Heart right ventricle (tissue), 16 donors: ENCODE data around the gene KIAA0753. TPM values are rescaled to one million over a fixed set of nuclear protein-coding genes. Genes with fewer than 3 reads are reported as not detected.

ENCODE experiments used
- ATAC-seq, 8 donors: fragments of 200-7000 bp; cut with Tn5 transposase; one replicate each; pipeline ENCODE4 v1.9.1; 2020; ENCODE audit warnings: mild to moderate bottlenecking in 8 of 8, moderate library complexity in 8 of 8, moderate number of reproducible peaks in 1 of 8
- DNase-seq, 2 donors: peaks; one replicate each; pipeline ENCODE4 v3.0.0-alpha.2; 2020
- H3K27ac ChIP-seq, 10 donors: fragments of 200-600 bp; sonication (generic) in 2 of 10; one replicate each; pipeline versions ENCODE4 v1.5.0 to v1.8.0; 2020 to 2022; ENCODE audit warnings: mild to moderate bottlenecking in 3 of 10
- H3K27me3 ChIP-seq, 7 donors: fragments of 200-600 bp; one replicate each; pipeline ENCODE4 v1.8.0; 2021 to 2022; ENCODE audit warnings: mild to moderate bottlenecking in 2 of 7
- H3K36me3 ChIP-seq, 9 donors: fragments of 200-600 bp; sonication (generic) in 1 of 9; one replicate each; pipeline versions ENCODE4 v1.5.0 to v1.8.0; 2020 to 2022; ENCODE audit warnings: mild to moderate bottlenecking in 2 of 9
- H3K4me1 ChIP-seq, 9 donors: fragments of 200-600 bp; sonication (generic) in 1 of 9; one replicate each; pipeline versions ENCODE4 v1.5.0 to v1.8.0; 2020 to 2022; ENCODE audit warnings: mild to moderate bottlenecking in 4 of 9
- H3K4me3 ChIP-seq, 10 donors: fragments of 200-600 bp; sonication (generic) in 2 of 10; one replicate each; pipeline versions ENCODE4 v1.5.0 to v1.8.0; 2020 to 2022; ENCODE audit warnings: mild to moderate bottlenecking in 7 of 10, moderate library complexity in 2 of 10
- H3K9me3 ChIP-seq, 11 donors: fragments of 200-600 bp in 10 of 11; sonication (generic) in 2 of 11; one replicate each; pipeline versions ENCODE4 v1.5.0 to v1.8.0; 2013 to 2022; ENCODE audit warnings: mild to moderate bottlenecking in 2 of 11, control low read depth in 1 of 11, moderate library complexity in 1 of 11
- CTCF ChIP-seq, 9 donors: fragments of 200-600 bp; sonication (generic) in 2 of 9; IDR thresholded peaks; one replicate each; pipeline versions ENCODE4 v1.5.0 to v1.8.0; 2021 to 2022; ENCODE audit warnings: antibody characterized with exemption in 9 of 9, mild to moderate bottlenecking in 5 of 9, moderate library complexity in 1 of 9
- WGBS, 2 donors: extraction: QIAGEN DNeasy Blood & Tissue Kit; methylation state at CpG; one replicate each; pipeline ENCODE4 v1.1.7; 2013; ENCODE audit warnings: inconsistent platforms in 1 of 2; 5-methylcytosine and 5-hydroxymethylcytosine counted together
- intact Hi-C, 10 donors: fragments of 100-400 bp; cut with DNase I; formaldehyde crosslinking; loops; one replicate each; pipeline versions ENCODE4 v1.11.1 to v1.14.2; 2022
- polyA plus RNA-seq, 2 donors: library from polyadenylated mRNA; stranded (reverse); fragments of 200-250 nt; gene quantifications; one replicate each; pipeline ENCODE4 v1.2.3, GENCODE V29; 2013
- total RNA-seq, 10 donors: library from RNA; stranded (reverse); fragmentation: NEBNext Ultra II Directional in 3 of 10; extraction: Animal tissue kit (Norgen Biotek cat#: 25700) in 3 of 10; gene quantifications; one replicate each; pipeline versions ENCODE4 v1.2.1 to v1.2.4, GENCODE V29; 2021 to 2023
- donor health status: Arrhythmogenic right ventricular cardiomyopathy.
- donor health status: ischemic (EF 13 %, LVEDD 7.1; RV severe dilation, severe dysfunction).
- donor health status: healthy with polysubstance abuse.
- donor health status: DM: no; HTN: yes; CAD: no.
- donor health status: DM: no; HTN: no; CAD: no.
- donor health status: ischemic (EF 25% LVEDD 6.9; RV normal size, moderate dysfunction).
- donor health status: ischemic (EF 25% LVEDD 5.7; RV mildly dilated, moderate dysfunction).
- donor health status: healthy.
- donor health status: DM: yes; HTN: yes; CAD: no.
- donor health status: Ischemic cardiomyopathy.
- donor health status: ischemic (EF 35%, LVEDD 5.7; RV mildly dilated, moderate dysfunction).
- donor health status: nonischemic (EF 11% LVEDD 7.7; RV severe dilation, severe dysfunction).
- donor health status: DM: yes; HTN: yes; CAD: no.
- donor health status: PGD.
- donor health status: ischemic (EF 29% LVEDD 5.4; RV normal size, mild dysfunction).
- donor health status: nonischemic (EF 23%, LVEDD 6.1; RV moderate dilation, normal function).

Gene KIAA0753
- total and polyA plus RNA-seq, 12 donors, result 2.4 to 9.9 (median 5.5) TPM

- DNase-seq (no peak), ATAC-seq (no peak)
- 96 to 98% methylated on average over 4 of the region's 4 CpGs for WGBS, 2 donors
- TF ChIP-seq CTCF (IDR thresholded peaks at IDR 0.05), result no peak
- intact Hi-C loops, result no loop called here
- no peaks in the 10 kb centered on the region for H3K4me1 ChIP-seq
- no peak overlapping the region for H3K4me3 ChIP-seq
- H3K27me3 ChIP-seq, result no peaks in the 10 kb centered on the region
- H3K27ac ChIP-seq, result no peak overlapping the region
- no peaks in the 10 kb centered on the region for H3K9me3 ChIP-seq
- peaks cover 0 to 100% (median 32%) of the 10 kb centered on the region in 9 donors for H3K36me3 ChIP-seq
Observed at GRCh38 chr17:6611231-6611630, 29.3 kb downstream of the KIAA0753 start.

- DNase-seq (no peak), ATAC-seq (no peak)
- no peak for TF ChIP-seq CTCF (IDR thresholded peaks at IDR 0.05)
- H3K9me3 ChIP-seq, result no peaks in the 10 kb centered on the region
- intact Hi-C loops, result no loop called here
- H3K4me1 ChIP-seq, result no peaks in the 10 kb centered on the region
- H3K4me3 ChIP-seq, result no peak overlapping the region
- H3K36me3 ChIP-seq, result peaks cover 0 to 100% (median 38%) of the 10 kb centered on the region in 9 donors
- 98 to 100% methylated on average over 5 of the region's 5 CpGs for WGBS, 2 donors
- H3K27ac ChIP-seq, result no peak overlapping the region
- no peaks in the 10 kb centered on the region for H3K27me3 ChIP-seq
Observed at GRCh38 chr17:6610011-6610410, 30.5 kb downstream of the KIAA0753 start.

GRCh38 chr17:6608321-6608720, 32.2 kb downstream of the KIAA0753 start:
- Histone ChIP-seq H3K36me3 (peaks cover 0 to 97% (median 38%) of the 10 kb centered on the region in 9 donors), H3K4me1 (peaks cover 0 to 7% (median 0%) of the 10 kb centered on the region in 9 donors), H3K27me3 (no peaks in the 10 kb centered on the region), H3K4me3 (no peak overlapping the region), H3K9me3 (no peaks in the 10 kb centered on the region), H3K27ac (no peak overlapping the region)
- DNase-seq (no peak), ATAC-seq (no peak)
- TF ChIP-seq CTCF (IDR thresholded peaks at IDR 0.05), result no peak
- intact Hi-C loops, result loop anchor here in 1 of 10 donors (10.0 kb wide), 2 partner anchors 56 to 134 kb away; no protein-coding TSS in a partner anchor
- WGBS, 2 donors, result 91 to 96% methylated on average over 3 of the region's 3 CpGs

- Histone ChIP-seq H3K36me3 (peaks cover 0 to 94% (median 38%) of the 10 kb centered on the region in 9 donors), H3K4me3 (no peak overlapping the region), H3K4me1 (peaks cover 0 to 9% (median 0%) of the 10 kb centered on the region in 9 donors), H3K27me3 (no peaks in the 10 kb centered on the region), H3K9me3 (no peaks in the 10 kb centered on the region), H3K27ac (no peak overlapping the region)
- WGBS, 2 donors, result 90 to 93% methylated on average over 6 of the region's 6 CpGs
- ATAC-seq (no peak), DNase-seq (no peak)
- intact Hi-C loops, result loop anchor here in 1 of 10 donors (10.0 kb wide), 2 partner anchors 60 to 130 kb away; no protein-coding TSS in a partner anchor
- no peak for TF ChIP-seq CTCF (IDR thresholded peaks at IDR 0.05)
Observed at GRCh38 chr17:6605142-6605541, 35.4 kb downstream of the KIAA0753 start.
